ENCODE results near the gene POLR3A. TPM values are rescaled to one million over a fixed set of nuclear protein-coding genes. Genes with fewer than 3 reads are reported as not detected.

Gene POLR3A
- total RNA-seq, 6 donors from 2014 or later, result 10.5 to 18.9 (median 11.0) TPM

GRCh38 chr10:77983384-77984341, 45.7 kb downstream of the POLR3A start:
- H3K9me3 ChIP-seq, result no peaks in the 10 kb centered on the region
- H3K27me3 ChIP-seq, result no peaks in the 10 kb centered on the region
- H3K27ac ChIP-seq, result peak overlapping the region in 1 of 4 donors; percentile 27
- TF ChIP-seq POLR2AphosphoS5 (IDR thresholded peaks at IDR 0.05), result peak in 1 of 2 donors; percentile 11
- TF ChIP-seq EP300 (IDR thresholded peaks at IDR 0.05), result peak in 1 of 4 donors; percentile 39
- no peak for TF ChIP-seq CTCF (IDR thresholded peaks at IDR 0.05)
- no peak overlapping the region for H3K4me3 ChIP-seq
- ATAC-seq (ENCODE audit: low FRiP score in 2 of 2), result no peak
- 70 to 76% methylated on average over 16 of the region's 16 CpGs for WGBS, 2 donors
- peaks cover 43 to 97% (median 87%) of the 10 kb centered on the region in 4 donors for H3K36me3 ChIP-seq
- H3K4me1 ChIP-seq, result peaks cover 0 to 3% (median 1%) of the 10 kb centered on the region in 4 donors
- no peak for DNase-seq

- DNase-seq, result no peak
- H3K36me3 ChIP-seq, result peaks cover 46 to 97% (median 85%) of the 10 kb centered on the region in 4 donors
- WGBS, 2 donors, result 94 to 95% methylated on average over 11 to 13 of the region's 13 CpGs
Measured at GRCh38 chr10:77981281-77981680, 48.0 kb downstream of the POLR3A start.

GRCh38 chr10:77979221-77979620, 50.1 kb downstream of the POLR3A start:
- WGBS, 2 donors, result 99 to 100% methylated on average over 4 to 9 of the region's 10 CpGs
- no peaks in the 10 kb centered on the region for H3K9me3 ChIP-seq
- TF ChIP-seq CTCF (IDR thresholded peaks at IDR 0.05) (no peak), POLR2AphosphoS5 (IDR thresholded peaks at IDR 0.05) (no peak), POLR2A (IDR thresholded peaks at IDR 0.05) (no peak), EP300 (IDR thresholded peaks at IDR 0.05) (no peak)
- peaks cover 0 to 3% (median under 1%) of the 10 kb centered on the region in 4 donors for H3K4me1 ChIP-seq
- H3K36me3 ChIP-seq, result peaks cover 35 to 81% (median 65%) of the 10 kb centered on the region in 4 donors
- ATAC-seq (ENCODE audit: low FRiP score in 2 of 2) (no peak), DNase-seq (peak in 1 of 2 donors; percentile 35)
- no peak overlapping the region for H3K27ac ChIP-seq
- no peaks in the 10 kb centered on the region for H3K27me3 ChIP-seq
- no peak overlapping the region for H3K4me3 ChIP-seq

More at GRCh38 chr10:77981281-77981680, 48.0 kb downstream of the POLR3A start:
- ATAC-seq (ENCODE audit: low FRiP score in 2 of 2), result no peak
- H3K27ac ChIP-seq, result no peak overlapping the region
- H3K9me3 ChIP-seq, result no peaks in the 10 kb centered on the region
- no peaks in the 10 kb centered on the region for H3K27me3 ChIP-seq
- H3K4me1 ChIP-seq, result peaks cover 0 to 3% (median 1%) of the 10 kb centered on the region in 4 donors
- no peak overlapping the region for H3K4me3 ChIP-seq
- no peak for TF ChIP-seq POLR2AphosphoS5 (IDR thresholded peaks at IDR 0.05)
- no peak for TF ChIP-seq EP300 (IDR thresholded peaks at IDR 0.05)
- no peak for TF ChIP-seq CTCF (IDR thresholded peaks at IDR 0.05)
- TF ChIP-seq POLR2A (IDR thresholded peaks at IDR 0.05), result no peak

GRCh38 chr10:77978360-77978759, 51.0 kb downstream of the POLR3A start:
- WGBS, 2 donors, result 96 to 99% methylated on average over 6 of the region's 6 CpGs
- Histone ChIP-seq H3K9me3 (no peaks in the 10 kb centered on the region), H3K4me1 (no peaks in the 10 kb centered on the region), H3K27me3 (no peaks in the 10 kb centered on the region), H3K4me3 (no peak overlapping the region), H3K27ac (no peak overlapping the region), H3K36me3 (peaks cover 27 to 72% (median 58%) of the 10 kb centered on the region in 4 donors)
- DNase-seq (peak in 1 of 2 donors; percentile 30), ATAC-seq (ENCODE audit: low FRiP score in 2 of 2) (no peak)
- TF ChIP-seq EP300 (IDR thresholded peaks at IDR 0.05) (no peak), CTCF (IDR thresholded peaks at IDR 0.05) (no peak), POLR2A (IDR thresholded peaks at IDR 0.05) (no peak), POLR2AphosphoS5 (IDR thresholded peaks at IDR 0.05) (no peak)

All from upper lobe of left lung (tissue), 6 donors.